ENCODE data around the gene PHYKPL. TPM values are rescaled to one million over a fixed set of nuclear protein-coding genes. Genes with fewer than 3 reads are reported as not detected.

The PHYKPL gene
- total RNA-seq, 1 experiment from 2014 or later = 41.7 TPM

- TF ChIP-seq ERG (CRISPR knock-in tag; IDR thresholded peaks at IDR 0.05) = no peak
- no peak for TF ChIP-seq USF1 (CRISPR knock-in tag; IDR thresholded peaks at IDR 0.05)
- TF ChIP-seq FOXK1 (CRISPR knock-in tag; IDR thresholded peaks at IDR 0.05) = no peak
- TF ChIP-seq CREB1 (CRISPR knock-in tag; IDR thresholded peaks at IDR 0.05) = no peak
- no peak for TF ChIP-seq MYBL2 (CRISPR knock-in tag; IDR thresholded peaks at IDR 0.05)
- no peak for TF ChIP-seq MLX (CRISPR knock-in tag; IDR thresholded peaks at IDR 0.05)
- no peak for TF ChIP-seq CBFB (CRISPR knock-in tag; IDR thresholded peaks at IDR 0.05; ENCODE audit: low read depth)
- TF ChIP-seq ATF1 (CRISPR knock-in tag; IDR thresholded peaks at IDR 0.05) = no peak
- no peak for TF ChIP-seq PRRX2 (CRISPR knock-in tag; IDR thresholded peaks at IDR 0.05)
- TF ChIP-seq PREB (CRISPR knock-in tag; IDR thresholded peaks at IDR 0.05; ENCODE audit: borderline replicate concordance) = no peak
- TF ChIP-seq ATF3 (CRISPR knock-in tag; conservative IDR thresholded peaks at IDR 0.05) = no peak
- no peak for TF ChIP-seq USF2 (CRISPR knock-in tag; IDR thresholded peaks at IDR 0.05)
- no peak for TF ChIP-seq OVOL2 (CRISPR knock-in tag; IDR thresholded peaks at IDR 0.05; ENCODE audit: borderline replicate concordance)
- no peak for TF ChIP-seq TEAD4 (CRISPR knock-in tag; IDR thresholded peaks at IDR 0.05)
- no peak for TF ChIP-seq TCF7 (CRISPR knock-in tag; IDR thresholded peaks at IDR 0.05; ENCODE audit: low read depth)
- POLR2A ChIA-PET = no interaction called here
- H3K27me3 Mint-ChIP-seq (ENCODE audit: low read depth) = peaks cover 7% of the 10 kb centered on the region; the same call in 1 of the 2 replicates
- ATAC-seq (no peak), DNase-seq (ENCODE audit: low spot score) (no peak)
- H3K4me1 Mint-ChIP-seq = peaks cover 21% of the 10 kb centered on the region
- H3K36me3 Mint-ChIP-seq = peaks cover 57% of the 10 kb centered on the region
- CTCF ChIA-PET = interaction anchor here (1.6 kb wide), 1 partner anchor 129 kb away, joined by 4 read pairs; no protein-coding TSS in a partner anchor
- H3K4me3 Mint-ChIP-seq = peak overlapping the region; percentile 80
- H3K27ac Mint-ChIP-seq = peak overlapping the region; percentile 78
- H3K9me3 Mint-ChIP-seq = no peaks in the 10 kb centered on the region
These were observed 26.9 kb downstream of the PHYKPL start for GRCh38 chr5:178205749-178206047.

- H3K9me3 Mint-ChIP-seq = no peaks in the 10 kb centered on the region
- H3K4me3 Mint-ChIP-seq = peak overlapping the region; percentile 96
- DNase-seq (ENCODE audit: low spot score) (peak; percentile 65), ATAC-seq (peak; percentile 28)
- H3K27ac Mint-ChIP-seq = 0 out of 2 replicates have a peak overlapping the region, but pooled peaks have one; percentile 78
- peaks cover 26% of the 10 kb centered on the region for H3K4me1 Mint-ChIP-seq
- POLR2A ChIA-PET = interaction anchor here (0.9 to 1.5 kb wide), 15 partner anchors 9 to 627 kb away, joined by 3 to 67 read pairs (median 5); partner anchors contain the start of gene NHP2
- peaks cover 51% of the 10 kb centered on the region for H3K36me3 Mint-ChIP-seq
- H3K27me3 Mint-ChIP-seq (ENCODE audit: low read depth) = peaks cover 10% of the 10 kb centered on the region
- CTCF ChIA-PET = interaction anchor here (0.7 to 1.6 kb wide), 6 partner anchors 25 to 129 kb away, joined by 3 to 13 read pairs (median 7); partner anchors contain the start of gene NHP2
- TF ChIP-seq FOXP4 (CRISPR knock-in tag; IDR thresholded peaks at IDR 0.05) = no peak
- TF ChIP-seq ZMAT4 (CRISPR knock-in tag; IDR thresholded peaks at IDR 0.05) = no peak
- 0 out of 2 replicates have a peak, but pooled peaks have one; percentile 16 for TF ChIP-seq ARID4B (CRISPR knock-in tag; IDR thresholded peaks at IDR 0.05; ENCODE audit: borderline replicate concordance)
These were observed 27.5 kb downstream of the PHYKPL start for GRCh38 chr5:178204935-178205748.

Measured in WTC11 (cell line).